GM19455 (cell line): ENCODE measurements around the gene OR4D11.
"Not testable (repeated sequence)": the region's sequence is repeated elsewhere in the genome, so short reads cannot be mapped to it uniquely, and the experiment has no call there.

Experiments used
- ATAC-seq: cut with Tn5 transposase; IDR thresholded peaks from one replicate; pipeline ENCODE4 v1.9.1; 2021; ENCODE audit not compliant: unreplicated experiment

The OR4D11 gene

DNA sequence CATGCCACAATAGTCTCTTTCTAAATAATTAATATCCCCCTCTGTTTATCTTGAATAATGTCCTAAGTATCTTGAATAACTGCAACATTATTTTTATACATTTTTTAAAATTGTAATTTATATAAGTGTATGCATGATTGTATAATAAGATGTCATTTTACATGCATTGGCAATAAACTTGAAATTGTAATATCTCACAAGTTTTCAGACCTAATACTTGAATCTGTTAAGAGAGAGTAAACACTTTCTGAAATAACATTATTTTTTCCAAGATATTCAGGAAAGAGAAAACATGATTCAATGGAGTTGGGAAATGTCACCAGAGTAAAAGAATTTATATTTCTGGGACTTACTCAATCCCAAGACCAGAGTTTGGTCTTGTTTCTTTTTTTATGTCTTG lies at the start of gene OR4D11:
Gene OR4D11, plus strand, starts transcription at position 301 of the 400 bp plus-strand sequence. Its CDS starts 0 bp downstream, at position 301.
- ATAC-seq: no peak

DNA sequence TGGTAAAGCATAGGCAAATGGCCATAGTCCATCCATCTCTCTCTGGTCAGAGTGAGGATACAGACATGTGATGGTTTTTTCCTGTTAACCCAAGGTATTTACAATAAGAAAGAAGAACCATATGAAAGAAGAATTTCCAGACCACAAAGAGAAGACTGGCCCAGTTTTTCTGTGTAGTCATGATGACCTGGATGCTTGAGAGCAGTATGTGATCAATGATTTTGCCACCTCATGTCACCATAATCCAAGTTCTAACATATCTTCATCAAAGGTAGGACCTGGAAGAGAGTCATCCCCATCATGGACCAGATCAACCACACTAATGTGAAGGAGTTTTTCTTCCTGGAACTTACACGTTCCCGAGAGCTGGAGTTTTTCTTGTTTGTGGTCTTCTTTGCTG lies 46.7 kb upstream of the OR4D11 start, which contains the start of gene OR4D6:
Gene OR4D6, plus strand, starts transcription at position 301 of the 400 bp plus-strand sequence. Its CDS starts 0 bp downstream, at position 301.
- no peak for ATAC-seq

DNA sequence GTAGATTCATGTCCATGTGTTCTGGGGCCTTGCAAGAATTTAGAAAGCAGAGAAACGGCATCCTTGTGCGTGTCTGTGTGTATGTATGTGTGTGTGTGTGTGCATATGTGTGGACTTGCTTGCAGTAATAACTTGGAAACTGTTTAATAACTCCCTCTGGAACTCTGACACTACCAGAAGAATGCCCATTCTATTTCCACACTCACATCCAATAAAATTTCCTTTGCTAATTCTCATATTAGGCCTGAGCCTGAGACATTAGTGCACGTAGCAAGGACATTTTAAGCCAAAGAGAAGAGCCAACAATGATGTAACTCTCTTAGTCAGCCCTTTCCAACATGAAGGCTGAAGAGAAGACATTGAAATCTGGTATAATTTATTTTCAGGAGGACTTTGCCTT lies 43.5 kb upstream of the OR4D11 start:
- ATAC-seq: no peak

DNA sequence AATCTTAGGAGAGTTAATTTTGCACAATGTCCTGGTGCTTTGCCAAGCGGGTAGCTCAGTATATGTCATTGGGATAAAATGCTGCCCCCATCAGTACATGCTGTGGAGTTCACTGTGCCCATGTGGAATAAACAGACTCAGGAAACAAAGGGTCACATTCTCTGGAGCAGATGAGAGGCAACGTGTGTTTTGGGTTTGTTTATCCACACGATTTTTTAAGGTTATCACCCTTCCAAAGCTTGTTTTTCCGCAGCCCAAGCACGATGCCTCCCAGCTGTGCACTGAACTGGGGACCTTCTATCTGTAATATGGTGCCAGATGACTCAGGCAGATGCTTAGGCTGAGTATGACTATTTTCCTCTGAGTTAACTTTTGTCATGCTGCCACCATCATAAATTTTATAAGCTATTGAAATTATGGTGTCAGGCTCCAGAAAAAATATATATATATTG lies 40.2 kb upstream of the OR4D11 start:
- ATAC-seq: no peak

DNA sequence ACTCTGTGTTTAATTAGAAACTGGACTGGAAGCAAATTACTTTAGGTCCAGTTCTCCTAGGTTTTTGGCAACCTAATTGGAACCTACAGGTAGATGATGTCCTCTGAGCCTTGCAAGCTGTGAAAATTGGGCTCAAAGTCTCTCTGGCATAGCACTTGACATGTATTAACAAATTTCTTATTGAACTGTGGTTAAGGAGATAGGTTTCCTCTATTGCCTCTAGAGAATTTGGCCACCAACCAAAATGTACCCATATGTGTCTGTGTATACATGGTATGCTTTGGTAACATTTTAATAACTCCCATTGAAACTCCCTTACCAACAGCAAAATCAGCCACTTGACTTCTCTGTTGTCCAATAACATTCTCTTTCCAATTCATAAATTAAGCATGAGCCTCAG lies 30.4 kb upstream of the OR4D11 start, which contains the start of gene OR4D10:
Gene OR4D10, plus strand, starts transcription at position 301 of the 400 bp plus-strand sequence. CDS start 4,115 bp downstream, outside the sequence.
- no peak for ATAC-seq

DNA sequence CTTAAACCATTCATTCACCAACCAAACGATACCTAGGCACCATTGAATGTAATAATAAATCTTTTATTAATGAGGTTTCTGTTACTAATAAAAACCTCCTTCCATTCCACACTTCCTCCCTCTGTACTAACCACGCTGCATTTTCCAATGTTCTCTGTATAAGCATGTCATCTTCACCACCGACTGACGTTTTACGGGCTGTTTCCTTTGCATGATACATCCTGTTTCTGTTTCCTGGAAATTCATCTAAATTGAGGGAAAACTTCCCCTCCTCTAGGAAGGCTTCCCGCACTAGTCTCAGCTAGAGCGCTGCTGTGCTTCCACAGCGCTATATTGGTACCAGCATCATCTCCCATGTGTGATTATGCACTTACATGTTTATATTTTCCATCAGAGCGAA lies 28.2 kb upstream of the OR4D11 start:
- ATAC-seq: no peak

DNA sequence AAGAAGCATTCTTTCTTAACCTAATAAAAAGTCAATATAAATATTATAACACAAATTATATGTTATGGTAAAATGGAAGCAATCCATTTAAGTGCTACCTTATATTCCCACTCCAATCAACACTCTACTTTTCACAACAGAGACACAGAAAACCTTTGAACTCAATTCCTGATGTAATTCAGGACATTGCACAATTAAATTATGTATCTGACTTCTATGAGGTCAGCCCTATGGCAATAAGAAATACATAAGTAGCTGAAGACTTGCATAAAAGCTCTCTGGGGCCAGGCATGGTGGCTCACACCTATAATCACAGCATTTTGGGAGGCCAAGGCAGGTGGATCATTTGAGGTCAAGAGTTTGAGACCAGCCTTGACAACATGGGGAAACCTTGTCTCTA lies 23.5 kb upstream of the OR4D11 start:
- ATAC-seq: no peak

DNA sequence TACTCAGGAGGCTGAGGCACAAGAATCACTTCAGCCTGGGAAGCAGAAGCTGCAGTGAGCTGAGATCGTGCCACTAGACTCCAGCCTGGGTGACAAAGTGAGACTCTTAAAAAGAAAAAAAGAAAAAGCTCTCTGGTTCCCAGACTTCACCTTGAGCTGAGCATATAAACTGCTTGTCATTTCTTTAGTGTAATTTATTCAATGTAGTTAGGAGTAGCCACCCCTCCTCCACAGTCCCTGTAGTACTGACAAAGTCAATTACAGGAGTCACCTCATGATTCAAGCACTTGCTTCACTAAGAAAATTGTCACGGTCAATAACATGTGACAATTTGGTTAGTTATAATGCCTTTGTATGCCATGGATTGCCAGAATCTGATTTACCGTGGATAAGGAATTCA lies 23.0 kb upstream of the OR4D11 start:
- no peak for ATAC-seq

DNA sequence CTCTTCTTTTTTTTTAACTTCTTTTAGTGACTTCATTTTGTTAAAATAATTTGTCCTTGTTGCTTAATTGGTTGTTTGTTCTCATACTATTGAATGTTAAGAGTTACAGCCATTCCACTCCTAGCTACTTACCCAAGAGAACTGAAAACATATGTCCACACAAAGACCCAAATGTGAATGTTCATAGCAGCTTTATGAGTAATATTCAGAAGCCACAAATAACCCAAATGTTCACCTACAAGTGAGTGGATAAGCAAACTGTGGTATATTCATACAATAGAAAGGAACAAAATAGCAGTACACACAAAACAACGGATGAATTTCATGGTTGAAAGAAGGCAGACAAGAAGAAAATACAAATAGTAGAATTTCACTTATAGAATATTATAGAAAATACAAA lies 1.4 kb upstream of the OR4D11 start:
- ATAC-seq: no peak

DNA sequence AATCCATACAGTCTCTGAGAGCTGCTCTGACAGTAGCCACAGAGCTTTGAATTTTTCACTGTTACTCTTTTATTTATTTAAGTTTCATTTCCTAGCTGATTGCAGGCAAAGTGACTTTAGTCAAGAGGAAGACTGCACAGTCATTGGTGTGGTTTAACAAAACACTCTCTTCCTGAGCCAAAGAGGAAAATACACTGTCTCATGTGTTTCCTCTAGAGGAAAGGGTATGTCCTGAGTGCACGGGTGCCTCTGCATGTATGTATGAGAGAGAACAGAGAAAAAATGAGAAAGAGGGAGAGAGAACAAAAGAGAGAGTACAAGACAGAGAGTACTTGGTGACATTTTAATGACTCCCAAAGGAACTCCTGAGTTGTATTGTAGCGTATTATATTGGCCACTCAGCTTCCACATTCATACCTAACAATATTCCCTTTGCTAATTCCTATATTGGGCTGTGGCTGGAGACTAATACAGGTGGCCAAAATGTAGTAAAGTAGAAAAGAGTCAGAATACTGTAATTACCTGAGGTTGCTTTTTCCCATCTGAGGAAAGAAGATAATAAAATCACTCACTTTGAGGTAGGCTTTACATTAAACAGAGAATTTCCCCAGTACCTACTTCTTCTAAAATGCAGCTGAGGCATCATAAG lies 7.7 kb downstream of the OR4D11 start, which contains the start of gene OR4D9:
Gene OR4D9, plus strand, starts transcription at position 599 of the 649 bp plus-strand sequence. CDS start 3,374 bp downstream, outside the sequence.
- ATAC-seq: no peak

DNA sequence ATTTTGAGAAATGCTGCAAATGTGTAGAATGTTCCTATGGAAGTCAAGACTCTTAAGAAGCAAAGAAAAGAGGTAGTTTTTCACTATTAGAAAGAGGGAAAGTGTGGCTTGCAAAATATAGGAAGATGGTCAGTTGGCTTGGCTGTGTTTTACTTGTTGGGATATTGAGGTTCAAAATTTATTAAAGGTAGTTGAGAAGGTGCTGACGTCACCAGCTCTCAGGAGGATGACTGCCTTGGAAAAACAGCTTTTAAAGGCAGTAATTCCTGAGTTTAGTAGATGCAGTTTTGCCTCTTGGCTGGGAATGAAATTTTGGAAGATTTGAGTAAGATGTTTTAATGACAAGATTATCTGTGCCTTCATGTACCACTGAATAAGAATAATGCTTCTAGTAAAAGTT lies 8.3 kb downstream of the OR4D11 start:
- ATAC-seq: no peak

DNA sequence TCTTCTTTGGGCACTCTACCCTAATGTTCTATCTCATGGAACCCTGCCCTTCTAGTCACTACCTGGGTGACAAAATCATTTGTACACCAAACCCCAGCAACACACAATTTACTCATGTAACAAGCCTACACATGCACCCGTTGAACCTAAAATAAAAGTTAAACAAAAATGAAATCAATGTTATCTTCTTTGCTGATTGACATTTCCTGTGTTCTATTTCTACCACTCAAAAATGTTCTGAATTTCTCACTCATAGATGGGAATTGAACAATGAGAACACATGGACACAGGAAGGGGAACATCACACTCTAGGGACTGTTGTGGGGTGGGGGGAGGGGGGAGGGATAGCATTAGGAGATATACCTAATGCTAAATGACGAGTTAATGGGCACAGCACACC lies 16.8 kb downstream of the OR4D11 start:
- not testable (repeated sequence) for ATAC-seq

DNA sequence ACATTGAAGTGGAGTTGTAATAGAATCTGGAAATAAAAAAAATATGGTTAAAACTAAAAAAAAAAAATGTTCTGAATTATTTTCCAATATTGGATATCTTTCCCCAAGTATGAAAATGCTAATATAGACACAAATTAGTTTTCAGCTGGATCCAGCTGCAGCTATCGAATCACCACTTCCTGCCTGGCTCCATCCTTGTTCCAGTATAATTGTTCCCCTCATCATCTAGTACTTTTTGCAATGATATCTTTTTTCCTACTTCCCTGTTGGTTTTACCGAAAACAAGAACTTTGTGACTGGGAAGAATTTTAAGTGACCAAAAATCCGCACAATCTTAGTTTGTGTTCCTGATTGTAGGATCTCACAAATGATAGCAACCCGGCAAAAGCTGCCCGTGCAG lies 17.4 kb downstream of the OR4D11 start:
- ATAC-seq: no peak

DNA sequence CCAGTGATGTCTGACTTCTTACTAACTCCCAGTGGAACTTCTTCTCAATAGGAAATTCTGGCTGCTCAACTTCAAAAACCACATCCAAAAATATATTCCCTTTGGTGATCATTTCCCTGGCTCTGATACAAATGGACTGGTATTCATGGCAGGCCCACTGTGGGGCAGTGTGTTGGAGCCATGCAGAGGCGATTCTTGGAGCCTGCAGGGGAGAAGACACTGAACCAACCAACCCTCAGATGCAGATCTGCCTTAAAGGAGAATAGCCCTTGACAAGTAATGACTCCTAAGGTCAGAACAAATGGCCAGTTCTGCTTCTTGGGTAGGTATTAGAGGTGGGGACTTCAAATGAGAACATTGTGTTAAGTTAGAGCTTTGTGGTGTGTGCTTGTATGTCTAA lies 20.2 kb downstream of the OR4D11 start:
- ATAC-seq: no peak

DNA sequence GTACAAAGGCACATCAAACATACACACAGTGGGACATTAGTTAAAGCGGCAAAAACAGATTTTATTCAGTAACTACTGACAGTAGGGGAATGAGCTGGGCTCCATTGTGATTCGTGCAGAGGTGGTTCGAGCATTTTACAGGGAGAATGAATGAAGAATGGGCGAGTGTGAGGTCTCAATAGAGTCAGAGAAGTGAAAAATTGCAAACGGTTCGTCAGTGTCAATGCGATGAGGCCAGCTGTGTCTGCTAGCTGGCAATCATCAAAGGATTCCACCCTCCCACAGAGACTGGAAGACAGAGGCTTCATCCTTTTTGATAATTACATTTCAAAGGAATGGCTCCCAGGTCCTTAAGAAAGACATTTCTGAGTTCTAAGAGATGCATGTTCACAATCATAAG lies 25.3 kb downstream of the OR4D11 start:
- ATAC-seq: no peak

DNA sequence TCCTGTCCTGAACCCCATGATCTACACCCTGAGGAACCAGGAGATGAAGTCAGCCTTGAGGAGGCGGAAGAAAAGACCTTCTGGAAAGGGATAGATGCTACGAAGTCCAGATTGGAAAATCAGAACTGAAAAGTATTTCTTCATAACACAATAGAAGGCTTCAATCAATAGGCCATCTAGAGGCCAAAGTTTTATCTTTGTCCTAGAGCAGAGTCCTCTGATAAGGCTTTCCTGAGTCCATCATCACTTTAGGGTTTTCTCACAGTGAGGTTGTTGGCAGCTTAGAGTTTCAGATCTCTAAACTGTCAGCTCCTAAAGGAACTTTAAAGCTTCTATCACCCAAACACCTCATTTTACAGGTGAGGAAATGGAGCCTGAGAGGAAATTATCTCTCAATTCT lies 29.2 kb downstream of the OR4D11 start:
- no peak for ATAC-seq

DNA sequence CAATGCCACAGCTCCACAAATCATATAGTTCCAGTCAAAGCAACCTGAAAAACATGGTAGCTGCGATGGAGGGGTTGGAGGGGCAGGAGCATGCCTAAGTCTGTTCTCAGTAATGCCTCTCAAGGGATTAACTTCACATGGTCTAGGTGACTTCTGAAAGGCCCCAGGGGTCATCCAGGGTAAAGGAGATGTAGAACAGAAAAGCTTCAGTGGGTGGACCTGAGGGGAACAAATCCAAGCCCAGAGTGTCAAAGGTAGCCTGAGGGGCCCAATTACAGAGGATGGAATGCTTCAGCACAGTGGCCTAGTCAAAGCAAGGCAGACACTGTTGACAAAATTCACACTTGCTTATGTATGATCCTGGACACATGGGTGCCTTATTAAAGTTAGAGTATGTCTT lies 31.3 kb downstream of the OR4D11 start:
- ATAC-seq: no peak

DNA sequence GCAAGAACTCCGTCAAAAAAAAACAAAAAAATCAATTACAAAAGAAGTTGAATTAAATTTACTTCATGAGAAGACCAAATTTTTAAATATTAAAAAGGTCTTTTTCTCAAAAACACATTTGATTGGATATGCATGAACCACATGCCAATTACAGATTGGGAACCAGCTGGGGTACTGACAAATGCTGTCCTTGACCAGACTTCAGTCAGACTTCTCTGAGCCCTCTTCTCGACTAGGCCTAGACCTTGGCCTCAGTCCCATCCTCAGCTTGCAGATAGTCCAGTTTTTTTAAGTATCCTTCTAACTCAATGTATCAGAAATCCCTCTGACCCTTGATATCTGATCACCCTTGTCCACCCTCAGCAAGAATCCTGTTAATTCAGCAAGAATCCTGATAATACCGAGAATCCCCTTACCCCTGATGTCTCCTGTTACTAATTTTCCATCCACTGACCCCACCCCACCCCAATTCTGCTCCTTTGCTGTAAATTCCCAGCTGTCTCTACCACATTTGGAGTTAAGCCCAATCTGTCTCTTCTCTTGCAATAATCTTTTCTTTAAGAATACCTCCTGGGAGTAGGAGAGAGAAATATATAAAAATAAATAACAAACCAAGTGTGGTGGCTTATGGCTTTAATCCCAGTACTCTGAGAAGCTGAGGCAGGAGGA lies 38.9 kb downstream of the OR4D11 start:
- ATAC-seq: no peak

DNA sequence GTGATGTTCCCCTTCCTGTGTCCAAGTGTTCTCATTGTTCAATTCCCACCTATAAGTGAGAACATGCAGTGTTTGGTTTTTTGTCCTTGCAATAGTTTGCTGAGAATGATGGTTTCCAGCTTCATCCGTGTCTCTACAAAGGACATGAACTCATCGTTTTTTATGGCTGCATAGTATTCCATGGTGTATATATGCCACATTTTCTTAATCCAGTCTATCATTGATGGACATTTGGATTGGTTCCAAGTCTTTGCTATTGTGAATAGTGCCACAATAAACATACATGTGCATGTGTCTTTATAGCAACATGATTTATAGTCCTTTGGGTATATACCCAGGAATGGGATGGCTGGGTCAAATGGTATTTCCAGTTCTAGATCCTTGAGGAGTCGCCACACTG lies 40.3 kb downstream of the OR4D11 start:
- ATAC-seq: not testable (repeated sequence)

DNA sequence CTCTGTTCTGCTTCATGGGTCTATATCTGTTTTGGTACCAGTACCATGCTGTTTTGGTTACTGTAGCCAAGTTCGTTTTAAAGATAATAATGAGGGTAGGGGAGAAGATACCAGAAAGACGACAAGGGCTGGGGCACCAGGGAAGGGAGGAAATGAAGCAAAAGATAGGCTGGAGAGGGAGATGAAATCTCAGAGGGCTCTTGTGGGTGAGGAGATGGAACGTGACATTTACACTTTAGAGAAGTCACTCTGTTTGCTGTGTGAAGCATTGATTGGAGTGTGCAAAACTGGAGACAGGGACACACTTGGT lies 41.4 kb downstream of the OR4D11 start:
- ATAC-seq: no peak

DNA sequence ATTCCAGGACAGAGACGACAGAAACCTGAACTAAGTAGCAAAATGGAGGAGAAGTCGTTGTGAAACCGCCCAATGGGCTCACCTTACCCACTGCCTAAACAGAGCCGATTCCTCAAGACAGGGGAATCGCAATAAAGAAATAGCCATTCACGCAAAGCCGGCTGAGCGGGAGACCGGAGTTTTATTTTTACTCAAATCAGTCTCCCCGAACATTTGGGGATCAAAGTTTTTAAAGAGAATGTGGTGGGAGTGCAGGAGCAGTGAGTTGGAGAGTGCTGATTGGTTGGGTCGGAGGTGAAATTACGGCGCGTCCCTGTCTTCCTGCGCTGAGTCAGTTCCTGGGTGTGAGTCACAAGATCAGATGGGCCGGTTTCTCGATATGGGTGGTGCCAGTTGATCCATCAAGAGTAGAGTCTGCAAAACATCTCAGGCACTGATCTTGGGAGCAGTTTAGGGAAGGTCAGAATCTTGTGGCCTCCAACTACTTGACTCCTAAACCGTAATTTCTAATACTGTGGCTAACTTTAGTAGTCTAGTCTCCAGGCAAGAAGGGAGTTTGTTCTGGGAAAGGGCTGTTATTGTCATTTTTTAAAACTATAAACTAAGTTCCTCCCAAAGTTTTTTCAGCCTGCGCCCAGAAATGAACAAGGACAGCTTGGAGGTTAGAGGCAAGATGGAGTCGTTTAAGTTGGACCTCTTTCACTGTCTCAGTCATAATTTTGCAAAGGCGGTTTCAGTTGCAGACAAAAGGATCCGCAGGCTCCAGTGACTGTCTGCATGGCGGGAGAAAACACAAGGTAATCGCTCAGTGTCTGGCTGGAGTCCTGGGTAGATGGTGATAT lies 42.0 kb downstream of the OR4D11 start:
- no peak for ATAC-seq
